Hematopoietic multipotent progenitor cell treated with erythropoietin and hydrocortisone succinate and interleukin-3 and kit ligand, for 4 days (in vitro differentiated cells): ENCODE results near the gene JMJD8.

Source experiments
- DNase-seq: peaks from one replicate; pipeline ENCODE4 v3.0.0-alpha.2; 2015

The JMJD8 gene

GRCh38 chr16:637081-638018, 46.8 kb downstream of the JMJD8 start:
- peak; percentile 95 for DNase-seq

DNA sequence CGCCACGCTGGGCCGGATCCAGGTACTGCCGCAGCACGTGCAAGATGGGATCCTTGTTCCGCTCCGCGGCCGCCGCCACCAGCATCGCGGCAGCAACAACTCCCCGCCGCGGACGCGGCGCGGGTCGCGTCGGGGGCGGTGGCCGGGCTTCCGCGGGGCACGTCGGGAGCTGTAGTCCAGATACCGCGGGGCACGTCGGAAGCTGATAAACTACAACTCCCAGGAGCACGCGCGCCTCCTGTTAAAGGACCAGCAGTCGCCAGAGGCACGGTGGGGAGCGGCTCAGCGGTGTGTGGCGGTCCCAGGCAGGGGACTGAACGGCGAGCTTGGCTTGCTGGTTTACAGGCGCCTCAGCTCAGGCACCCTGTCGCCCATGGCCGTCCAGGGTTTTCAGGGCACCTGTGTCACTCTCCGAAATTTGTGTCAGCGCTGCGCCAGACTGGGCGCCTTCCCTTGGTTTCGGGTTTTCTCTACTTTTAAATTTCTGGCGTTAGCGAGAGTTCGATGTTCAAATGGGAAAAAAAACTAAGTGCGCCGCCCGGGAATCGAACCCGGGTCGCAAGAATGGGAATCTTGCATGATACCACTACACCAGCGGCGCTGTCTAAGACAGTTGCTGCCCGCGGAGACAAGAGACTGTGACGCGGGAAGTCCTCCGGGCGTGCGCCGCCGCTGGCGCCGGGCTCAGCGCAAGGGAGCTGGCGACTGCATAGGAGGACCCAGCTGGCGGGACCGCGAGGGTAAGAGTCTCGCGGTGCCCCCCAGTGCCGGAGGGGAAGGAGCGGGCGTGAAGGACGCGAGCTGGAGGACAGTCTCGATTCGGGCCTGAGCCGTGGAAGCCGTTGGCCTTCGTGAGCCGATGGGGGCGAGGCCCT, 47.7 kb downstream of the JMJD8 start, which contains the start of gene METTL26:
TSS of gene METTL26 (minus strand) at position 100 of the 875 bp plus-strand sequence. CDS start at position 85, 15 bp downstream.
- DNase-seq, result peak; percentile 98

- peak; percentile 27 for DNase-seq
Measured at GRCh38 chr16:635573-636205, 48.4 kb downstream of the JMJD8 start.

GRCh38 chr16:634996-635395, 49.1 kb downstream of the JMJD8 start:
- no peak for DNase-seq

GRCh38 chr16:634051-634670, 50.0 kb downstream of the JMJD8 start:
- no peak for DNase-seq

DNA sequence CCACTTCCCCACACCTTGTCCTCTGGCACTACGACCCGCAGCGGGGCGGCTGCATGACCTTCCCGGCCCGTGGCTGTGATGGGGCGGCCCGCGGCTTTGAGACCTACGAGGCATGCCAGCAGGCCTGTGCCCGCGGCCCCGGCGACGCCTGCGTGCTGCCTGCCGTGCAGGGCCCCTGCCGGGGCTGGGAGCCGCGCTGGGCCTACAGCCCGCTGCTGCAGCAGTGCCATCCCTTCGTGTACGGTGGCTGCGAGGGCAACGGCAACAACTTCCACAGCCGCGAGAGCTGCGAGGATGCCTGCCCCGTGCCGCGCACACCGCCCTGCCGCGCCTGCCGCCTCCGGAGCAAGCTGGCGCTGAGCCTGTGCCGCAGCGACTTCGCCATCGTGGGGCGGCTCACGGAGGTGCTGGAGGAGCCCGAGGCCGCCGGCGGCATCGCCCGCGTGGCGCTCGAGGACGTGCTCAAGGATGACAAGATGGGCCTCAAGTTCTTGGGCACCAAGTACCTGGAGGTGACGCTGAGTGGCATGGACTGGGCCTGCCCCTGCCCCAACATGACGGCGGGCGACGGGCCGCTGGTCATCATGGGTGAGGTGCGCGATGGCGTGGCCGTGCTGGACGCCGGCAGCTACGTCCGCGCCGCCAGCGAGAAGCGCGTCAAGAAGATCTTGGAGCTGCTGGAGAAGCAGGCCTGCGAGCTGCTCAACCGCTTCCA, 50.6 kb downstream of the JMJD8 start:
- DNase-seq, result no peak

- DNase-seq, result no peak
Measured at GRCh38 chr16:632486-633335, 51.4 kb downstream of the JMJD8 start.

DNA sequence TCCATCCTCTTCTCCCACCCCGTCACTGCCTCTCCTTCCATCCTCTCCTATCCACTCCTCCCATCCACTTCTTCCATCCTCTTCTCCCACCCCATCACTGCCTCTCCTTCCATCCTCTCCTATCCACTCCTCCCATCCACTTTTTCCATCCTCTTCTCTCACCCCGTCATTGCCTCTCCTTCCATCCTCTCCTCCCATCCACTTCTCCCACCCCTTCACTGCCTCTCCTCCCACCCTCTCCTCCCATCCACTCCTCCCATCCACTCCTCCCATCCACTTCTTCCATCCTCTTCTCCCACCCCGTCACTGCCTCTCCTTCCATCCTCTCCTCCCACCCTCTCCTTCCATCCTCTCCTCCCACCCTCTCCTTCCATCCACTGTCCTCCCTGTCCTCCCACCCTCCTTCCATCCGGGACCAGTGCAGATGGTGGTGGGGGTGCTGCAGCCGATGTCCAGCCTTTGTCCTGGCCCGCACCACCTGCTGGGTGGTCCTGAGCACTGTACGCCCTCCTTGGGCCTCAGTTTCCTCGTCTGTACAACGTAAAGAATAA, 52.3 kb downstream of the JMJD8 start:
- DNase-seq, result no peak
